SK-N-SH treated with all-trans-retinoic acid at 6 μM for 48 hours (cell line): ENCODE data around the gene NEGR1.
A peak's percentile ranks its signal among the peaks of the same experiment; 100 is the strongest.

Experiments
- ATAC-seq: fragments of 200-7000 bp; cut with Tn5 transposase; 3 replicates; pipeline ENCODE4 v1.9.1; 2020; ENCODE audit warnings: mild to moderate bottlenecking, moderate library complexity
- ARNTL ChIP-seq: fragments of 450-650 bp; formaldehyde crosslinking; IDR thresholded peaks from 2 replicates; pipeline ENCODE4 v1.5.0; 2020; ENCODE audit warnings: low read depth, mild to moderate bottlenecking, moderate library complexity, borderline replicate concordance
- BACH2 ChIP-seq: fragments of 250-450 bp; sonication (Bioruptor Pico); IDR thresholded peaks from 2 replicates; pipeline ENCODE4 v1.9.0; 2021; ENCODE audit warnings: mild to moderate bottlenecking, borderline replicate concordance
- CSDC2 ChIP-seq: fragments of 250-450 bp; sonication (Bioruptor Pico); IDR thresholded peaks from 2 replicates; pipeline ENCODE4 v1.5.0; 2020; ENCODE audit warnings: mild to moderate bottlenecking, moderate library complexity
- ESRRG ChIP-seq: fragments of 250-450 bp; sonication (Bioruptor Pico); IDR thresholded peaks from 2 replicates; pipeline ENCODE4 v1.6.1; 2021; ENCODE audit warnings: mild to moderate bottlenecking
- GLIS3 ChIP-seq: fragments of 250-450 bp; sonication (Bioruptor Pico); IDR thresholded peaks from 2 replicates; pipeline ENCODE4 v1.5.0; 2020; ENCODE audit warnings: mild to moderate bottlenecking, moderate library complexity
- ISL1 ChIP-seq: fragments of 250-450 bp; sonication (Bioruptor Pico); IDR thresholded peaks from 2 replicates; pipeline ENCODE4 v2.1.2; 2022; ENCODE audit warnings: mild to moderate bottlenecking, moderate library complexity
- OSR1 ChIP-seq: fragments of 250-450 bp; sonication (Bioruptor Pico); IDR thresholded peaks from 2 replicates; pipeline ENCODE4 v1.8.0; 2022; ENCODE audit warnings: moderate library complexity, mild to moderate bottlenecking, inconsistent platforms
- PATZ1 ChIP-seq: fragments of 250-450 bp; sonication (Bioruptor Pico); IDR thresholded peaks from 2 replicates; pipeline ENCODE4 v1.8.0; 2020; ENCODE audit warnings: mild to moderate bottlenecking, moderate library complexity, borderline replicate concordance
- POU6F1 ChIP-seq: fragments of 250-450 bp; sonication (Bioruptor Pico); IDR thresholded peaks from 2 replicates; pipeline ENCODE4 v1.8.0; 2021; ENCODE audit warnings: low read depth, mild to moderate bottlenecking, moderate library complexity, borderline replicate concordance
- PPARA ChIP-seq: fragments of 250-450 bp; sonication (Bioruptor Pico); IDR thresholded peaks from 2 replicates; pipeline ENCODE4 v1.5.0; 2020; ENCODE audit warnings: mild to moderate bottlenecking, borderline replicate concordance
- RARB ChIP-seq: fragments of 250-450 bp; sonication (Bioruptor Pico); IDR thresholded peaks from 2 replicates; pipeline ENCODE4 v1.8.0; 2021; ENCODE audit warnings: mild to moderate bottlenecking, moderate library complexity
- SNAI2 ChIP-seq: fragments of 250-450 bp; sonication (Bioruptor Pico); IDR thresholded peaks from 2 replicates; pipeline ENCODE4 v1.5.0; 2020; ENCODE audit warnings: mild to moderate bottlenecking, moderate library complexity
- TCF4 ChIP-seq: fragments of 250-450 bp; sonication (Bioruptor Pico); IDR thresholded peaks from 2 replicates; pipeline ENCODE4 v1.8.0; 2021; ENCODE audit warnings: mild to moderate bottlenecking, moderate library complexity, borderline replicate concordance
- TOX ChIP-seq: fragments of 250-450 bp; sonication (Bioruptor Pico); IDR thresholded peaks from 2 replicates; pipeline ENCODE4 v1.8.0; 2021; ENCODE audit warnings: mild to moderate bottlenecking, moderate library complexity, borderline replicate concordance
- ZC3H10 ChIP-seq: fragments of 250-450 bp; sonication (Bioruptor Pico); IDR thresholded peaks from 2 replicates; pipeline ENCODE4 v1.5.1; 2021; ENCODE audit warnings: mild to moderate bottlenecking, moderate library complexity
- ZFP3 ChIP-seq: fragments of 250-450 bp; sonication (Bioruptor Pico); IDR thresholded peaks from 2 replicates; pipeline ENCODE4 v1.5.0; 2020; ENCODE audit warnings: mild to moderate bottlenecking, moderate library complexity
- ZFP30 ChIP-seq: fragments of 450-650 bp; formaldehyde crosslinking; IDR thresholded peaks from 2 replicates; pipeline ENCODE4 v1.5.0; 2022; ENCODE audit warnings: mild to moderate bottlenecking, moderate library complexity
- ZNF565 ChIP-seq: fragments of 450-650 bp; formaldehyde crosslinking; conservative IDR thresholded peaks from 2 replicates; pipeline ENCODE4 v1.5.0; 2020; ENCODE audit warnings: low read depth, mild to moderate bottlenecking, moderate library complexity
- ZNF70 ChIP-seq: fragments of 450-650 bp; formaldehyde crosslinking; IDR thresholded peaks from 2 replicates; pipeline ENCODE4 v1.5.0; 2020; ENCODE audit warnings: mild to moderate bottlenecking, moderate library complexity
- ZNF8 ChIP-seq: fragments of 450-650 bp; formaldehyde crosslinking; IDR thresholded peaks from 2 replicates; pipeline ENCODE4 v1.5.0; 2020; ENCODE audit warnings: mild to moderate bottlenecking, moderate library complexity
- TF ChIP-seq, protein P1 (sequence below): fragments of 250-450 bp; sonication (Bioruptor Pico); IDR thresholded peaks from 2 replicates; pipeline ENCODE4 v1.5.1; 2021; ENCODE audit warnings: mild to moderate bottlenecking, moderate library complexity
- TF ChIP-seq, protein P2 (sequence below): fragments of 250-450 bp; sonication (Bioruptor Pico); IDR thresholded peaks from 2 replicates; pipeline ENCODE4 v1.5.1; 2020; ENCODE audit warnings: low read depth, mild to moderate bottlenecking, moderate library complexity

Gene NEGR1

DNA sequence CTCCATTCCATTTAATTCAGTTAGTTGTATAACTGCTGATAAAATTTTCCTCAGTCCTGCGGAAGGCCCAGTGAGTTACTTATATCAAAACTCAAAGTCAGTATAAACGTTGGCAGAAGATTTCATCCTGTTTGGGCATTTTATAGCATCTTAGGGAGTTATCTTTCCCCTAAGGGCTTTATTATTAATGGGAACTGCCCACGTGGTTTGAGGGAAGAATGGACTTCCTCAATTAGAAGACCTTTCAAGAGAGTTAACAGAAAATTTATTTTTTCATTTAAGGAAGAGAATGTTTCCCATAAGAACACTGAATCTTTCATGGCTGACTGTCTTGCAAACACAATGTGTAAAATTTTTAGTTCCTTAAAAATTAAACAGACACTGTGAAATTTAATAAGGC is 400.1 kb downstream of the NEGR1 start (continued):
- TF ChIP-seq ZFP30 (CRISPR knock-in tag) (no peak), RARB (CRISPR knock-in tag) (no peak), TCF4 (no peak)
- TF ChIP-seq, protein P1, sequence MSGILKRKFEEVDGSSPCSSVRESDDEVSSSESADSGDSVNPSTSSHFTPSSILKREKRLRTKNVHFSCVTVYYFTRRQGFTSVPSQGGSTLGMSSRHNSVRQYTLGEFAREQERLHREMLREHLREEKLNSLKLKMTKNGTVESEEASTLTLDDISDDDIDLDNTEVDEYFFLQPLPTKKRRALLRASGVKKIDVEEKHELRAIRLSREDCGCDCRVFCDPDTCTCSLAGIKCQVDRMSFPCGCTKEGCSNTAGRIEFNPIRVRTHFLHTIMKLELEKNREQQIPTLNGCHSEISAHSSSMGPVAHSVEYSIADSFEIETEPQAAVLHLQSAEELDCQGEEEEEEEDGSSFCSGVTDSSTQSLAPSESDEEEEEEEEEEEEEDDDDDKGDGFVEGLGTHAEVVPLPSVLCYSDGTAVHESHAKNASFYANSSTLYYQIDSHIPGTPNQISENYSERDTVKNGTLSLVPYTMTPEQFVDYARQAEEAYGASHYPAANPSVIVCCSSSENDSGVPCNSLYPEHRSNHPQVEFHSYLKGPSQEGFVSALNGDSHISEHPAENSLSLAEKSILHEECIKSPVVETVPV (CRISPR knock-in tag) = no peak

GRCh38 chr1:71881611-71882010 is 400.7 kb downstream of the NEGR1 start:
- TF ChIP-seq ARNTL (CRISPR knock-in tag) (no peak), OSR1 (CRISPR knock-in tag) (no peak), CSDC2 (CRISPR knock-in tag) (no peak), ZC3H10 (no peak), ISL1 (CRISPR knock-in tag) (no peak), ESRRG (CRISPR knock-in tag) (no peak)
- TF ChIP-seq, protein P1 (CRISPR knock-in tag) = no peak
- no peak for ATAC-seq

DNA sequence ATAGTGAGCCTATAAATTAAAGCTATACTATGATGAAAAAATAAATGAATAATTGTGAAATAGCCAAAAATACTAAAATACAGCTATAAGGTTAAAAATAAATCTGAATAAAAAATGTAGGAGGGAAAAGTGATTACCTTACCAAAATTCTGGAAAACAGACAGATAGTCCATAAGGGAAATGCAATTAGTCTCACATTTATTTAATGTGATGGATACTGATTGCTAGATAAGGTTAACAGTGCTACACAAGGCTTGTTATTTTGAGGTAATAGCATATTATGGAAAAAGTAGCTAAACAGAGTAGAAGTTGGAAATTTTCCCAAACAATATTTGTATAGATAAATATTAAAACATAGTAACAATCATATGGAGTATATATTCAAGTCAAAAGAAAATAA is 413.0 kb downstream of the NEGR1 start:
- no peak for ATAC-seq
- no peak for TF ChIP-seq ISL1 (CRISPR knock-in tag)

DNA sequence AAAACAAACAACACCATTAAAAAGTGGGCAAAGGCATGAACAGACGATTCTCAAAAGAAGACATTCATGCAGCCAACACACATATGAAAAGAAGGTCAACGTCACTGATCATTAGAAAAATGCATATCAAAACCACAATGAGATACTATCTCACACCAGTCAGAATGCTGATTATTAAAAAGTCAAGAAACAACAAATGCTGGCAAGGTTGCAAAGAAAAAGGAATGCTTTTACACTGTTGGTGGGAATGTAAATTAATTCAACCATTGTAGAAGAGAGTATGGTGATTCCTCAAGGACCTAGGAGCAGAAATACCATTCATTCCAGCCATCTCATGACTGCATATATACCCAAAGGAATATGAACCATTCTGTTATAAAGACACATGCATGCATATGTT is 419.6 kb downstream of the NEGR1 start:
- no peak for TF ChIP-seq ZC3H10
- TF ChIP-seq GLIS3 = no peak
- TF ChIP-seq ARNTL (CRISPR knock-in tag) = no peak
- no peak for TF ChIP-seq ISL1 (CRISPR knock-in tag)
- TF ChIP-seq PPARA (CRISPR knock-in tag) = no peak
- no peak for TF ChIP-seq SNAI2
- no peak for TF ChIP-seq OSR1 (CRISPR knock-in tag)
- TF ChIP-seq PATZ1 = no peak
- TF ChIP-seq ESRRG (CRISPR knock-in tag) = no peak
- TF ChIP-seq BACH2 (CRISPR knock-in tag) = no peak
- TF ChIP-seq, protein P1 (CRISPR knock-in tag) = no peak
- TF ChIP-seq RARB (CRISPR knock-in tag) = no peak
- no peak for TF ChIP-seq ZNF70 (CRISPR knock-in tag)
- no peak for TF ChIP-seq ZFP30 (CRISPR knock-in tag)
- no peak for TF ChIP-seq ZNF565 (CRISPR knock-in tag)
- TF ChIP-seq, protein P2, sequence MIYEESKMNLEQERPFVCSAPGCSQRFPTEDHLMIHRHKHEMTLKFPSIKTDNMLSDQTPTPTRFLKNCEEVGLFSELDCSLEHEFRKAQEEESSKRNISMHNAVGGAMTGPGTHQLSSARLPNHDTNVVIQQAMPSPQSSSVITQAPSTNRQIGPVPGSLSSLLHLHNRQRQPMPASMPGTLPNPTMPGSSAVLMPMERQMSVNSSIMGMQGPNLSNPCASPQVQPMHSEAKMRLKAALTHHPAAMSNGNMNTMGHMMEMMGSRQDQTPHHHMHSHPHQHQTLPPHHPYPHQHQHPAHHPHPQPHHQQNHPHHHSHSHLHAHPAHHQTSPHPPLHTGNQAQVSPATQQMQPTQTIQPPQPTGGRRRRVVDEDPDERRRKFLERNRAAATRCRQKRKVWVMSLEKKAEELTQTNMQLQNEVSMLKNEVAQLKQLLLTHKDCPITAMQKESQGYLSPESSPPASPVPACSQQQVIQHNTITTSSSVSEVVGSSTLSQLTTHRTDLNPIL (CRISPR knock-in tag) = no peak
- no peak for TF ChIP-seq ZFP3 (CRISPR knock-in tag)
- no peak for TF ChIP-seq ZNF8 (CRISPR knock-in tag)
- no peak for TF ChIP-seq TOX (CRISPR knock-in tag)
- TF ChIP-seq, all 23 proteins: peak for 0
- ATAC-seq = no peak

GRCh38 chr1:71861022-71861421 is 421.3 kb downstream of the NEGR1 start:
- peak; percentile 35; the same call in 1 of the 3 replicates for ATAC-seq
- TF ChIP-seq TOX (CRISPR knock-in tag) = 0 out of 2 replicates have a peak, but pooled peaks have one; percentile 28
- TF ChIP-seq POU6F1 (CRISPR knock-in tag) = no peak
